Measurements from ENCODE around the gene SMAD5. TPM values are rescaled to one million over a fixed set of nuclear protein-coding genes. Genes with fewer than 3 reads are reported as not detected.

Gene SMAD5
- total RNA-seq, 1 donor, result 88.7 TPM

DNA sequence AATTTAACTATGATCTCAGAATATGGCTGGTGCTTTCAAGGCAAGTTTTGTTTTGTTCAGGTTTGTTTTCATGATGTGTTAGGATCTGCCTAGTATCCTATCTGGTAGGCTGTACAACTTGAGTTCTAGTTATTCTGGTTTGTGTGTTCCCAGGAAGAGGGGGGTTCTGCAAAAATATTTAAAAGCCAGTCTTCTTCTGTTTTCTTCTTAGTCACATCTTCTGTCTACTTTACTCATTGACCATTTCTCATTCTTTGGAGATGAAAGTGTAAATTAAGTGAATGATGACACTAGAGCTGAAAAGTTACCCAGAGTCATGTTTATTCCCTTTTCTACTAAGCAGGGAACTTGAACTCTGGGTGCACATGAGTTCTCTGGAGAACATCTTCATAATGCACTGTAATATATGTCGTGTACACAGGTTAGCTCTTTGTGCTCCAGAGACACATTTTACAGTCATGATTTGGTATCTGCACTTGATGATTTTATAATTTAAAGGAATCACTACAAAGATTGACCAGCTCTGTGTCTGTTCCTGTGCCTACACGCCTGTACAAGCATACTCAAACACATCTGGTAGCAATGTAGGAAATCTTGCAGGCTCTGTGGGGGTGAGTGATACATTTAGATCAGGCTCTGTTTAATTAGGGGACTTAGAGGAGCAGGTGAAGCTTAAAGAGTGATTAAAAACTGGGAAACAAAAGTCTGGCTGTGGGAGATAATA, 5.0 kb downstream of the SMAD5 start:
- TF ChIP-seq, protein P1, sequence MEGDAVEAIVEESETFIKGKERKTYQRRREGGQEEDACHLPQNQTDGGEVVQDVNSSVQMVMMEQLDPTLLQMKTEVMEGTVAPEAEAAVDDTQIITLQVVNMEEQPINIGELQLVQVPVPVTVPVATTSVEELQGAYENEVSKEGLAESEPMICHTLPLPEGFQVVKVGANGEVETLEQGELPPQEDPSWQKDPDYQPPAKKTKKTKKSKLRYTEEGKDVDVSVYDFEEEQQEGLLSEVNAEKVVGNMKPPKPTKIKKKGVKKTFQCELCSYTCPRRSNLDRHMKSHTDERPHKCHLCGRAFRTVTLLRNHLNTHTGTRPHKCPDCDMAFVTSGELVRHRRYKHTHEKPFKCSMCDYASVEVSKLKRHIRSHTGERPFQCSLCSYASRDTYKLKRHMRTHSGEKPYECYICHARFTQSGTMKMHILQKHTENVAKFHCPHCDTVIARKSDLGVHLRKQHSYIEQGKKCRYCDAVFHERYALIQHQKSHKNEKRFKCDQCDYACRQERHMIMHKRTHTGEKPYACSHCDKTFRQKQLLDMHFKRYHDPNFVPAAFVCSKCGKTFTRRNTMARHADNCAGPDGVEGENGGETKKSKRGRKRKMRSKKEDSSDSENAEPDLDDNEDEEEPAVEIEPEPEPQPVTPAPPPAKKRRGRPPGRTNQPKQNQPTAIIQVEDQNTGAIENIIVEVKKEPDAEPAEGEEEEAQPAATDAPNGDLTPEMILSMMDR (IDR thresholded peaks at IDR 0.05; ENCODE audit: insufficient read depth, low read length), result no peak
- H3K4me3 ChIP-seq (ENCODE audit: low read depth, low read length), result no peak overlapping the region
- DNase-seq (ENCODE audit: low read depth), result no peak

DNA sequence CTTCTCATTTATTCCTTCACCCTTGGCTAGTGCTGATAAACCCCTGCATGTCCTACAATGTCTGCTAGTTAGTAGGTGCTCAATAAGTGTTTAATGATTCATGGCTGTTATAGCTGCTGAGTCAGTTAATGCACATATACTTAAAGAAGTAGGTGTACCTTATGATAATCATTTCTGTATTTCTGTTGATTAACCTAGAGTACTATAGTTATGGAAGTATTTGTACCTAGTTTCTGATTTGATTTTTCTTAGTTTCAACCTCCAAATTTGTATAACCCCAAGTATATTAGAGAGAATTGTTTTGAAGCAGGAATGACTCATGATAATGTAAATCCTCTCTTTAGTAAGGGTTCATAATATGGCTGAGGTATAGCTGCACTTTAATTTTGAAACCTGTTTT, 8.9 kb downstream of the SMAD5 start:
- no peak for DNase-seq (ENCODE audit: low read depth)
- no peak overlapping the region for H3K4me3 ChIP-seq (ENCODE audit: low read depth, low read length)
- TF ChIP-seq, protein P1 (IDR thresholded peaks at IDR 0.05; ENCODE audit: insufficient read depth, low read length), result no peak

DNA sequence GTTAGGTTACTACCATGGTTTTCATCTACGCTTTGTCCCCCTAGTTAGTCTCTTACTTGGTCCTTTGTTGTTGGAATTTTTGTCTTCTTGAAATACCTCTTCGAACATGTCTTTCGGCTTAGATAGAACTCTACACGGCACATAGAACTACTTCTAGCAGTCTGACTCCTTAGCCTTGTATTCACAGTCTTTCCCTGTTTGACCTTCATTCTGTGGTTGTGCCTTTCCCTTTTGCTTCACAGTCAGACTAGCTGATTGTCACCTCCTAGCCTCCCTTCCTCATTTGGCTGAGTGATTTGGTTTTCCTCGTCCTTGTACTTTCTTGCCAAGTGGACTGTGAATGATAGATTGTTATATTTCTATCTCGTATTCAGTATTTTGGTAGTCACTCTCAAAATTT, 10.7 kb downstream of the SMAD5 start:
- H3K4me3 ChIP-seq (ENCODE audit: low read depth, low read length), result no peak overlapping the region
- TF ChIP-seq, protein P1 (IDR thresholded peaks at IDR 0.05; ENCODE audit: insufficient read depth, low read length), result no peak
- no peak for DNase-seq (ENCODE audit: low read depth)

DNA sequence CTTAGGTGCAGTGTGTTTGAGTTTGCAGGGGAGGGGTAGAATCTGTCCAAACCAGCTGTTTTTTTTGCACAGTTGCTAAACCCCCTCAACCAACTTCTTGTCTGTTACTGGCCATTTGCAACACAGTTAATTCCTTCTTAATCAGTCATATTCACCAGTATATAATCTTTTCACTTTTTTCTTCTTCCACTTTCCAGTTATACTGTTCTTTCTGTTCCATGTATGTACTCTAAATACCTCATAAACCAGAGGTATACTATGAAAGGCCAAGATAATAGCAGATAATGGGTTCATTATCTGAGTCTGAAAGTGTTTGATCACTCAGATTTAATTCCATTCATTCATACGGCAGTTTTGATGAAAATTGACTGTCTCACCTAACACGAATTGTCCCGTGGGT, 11.1 kb downstream of the SMAD5 start:
- H3K4me3 ChIP-seq (ENCODE audit: low read depth, low read length), result no peak overlapping the region
- no peak for DNase-seq (ENCODE audit: low read depth)
- TF ChIP-seq, protein P1 (IDR thresholded peaks at IDR 0.05; ENCODE audit: insufficient read depth, low read length), result no peak

DNA sequence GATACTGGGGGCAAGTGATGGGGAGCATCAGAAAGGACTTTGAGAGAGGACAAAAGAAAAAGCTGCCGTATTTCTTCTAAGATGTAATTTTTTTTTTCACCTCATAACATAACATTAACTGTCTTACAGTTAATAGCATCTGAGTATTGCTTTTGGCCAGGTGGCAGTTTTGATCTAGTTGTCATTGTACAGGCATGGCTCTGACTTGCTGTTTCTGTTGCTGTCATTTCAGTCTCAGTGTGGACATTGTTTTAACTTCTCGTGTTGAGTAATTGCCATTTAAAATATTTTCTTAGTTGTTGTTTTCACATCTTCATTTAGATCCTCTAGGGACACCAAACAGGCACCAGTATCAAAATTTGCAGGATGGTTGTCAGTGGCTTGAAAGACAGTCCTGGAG, 12.4 kb downstream of the SMAD5 start:
- TF ChIP-seq, protein P1 (IDR thresholded peaks at IDR 0.05; ENCODE audit: insufficient read depth, low read length), result no peak
- H3K4me3 ChIP-seq (ENCODE audit: low read depth, low read length), result no peak overlapping the region
- no peak for DNase-seq (ENCODE audit: low read depth)

DNA sequence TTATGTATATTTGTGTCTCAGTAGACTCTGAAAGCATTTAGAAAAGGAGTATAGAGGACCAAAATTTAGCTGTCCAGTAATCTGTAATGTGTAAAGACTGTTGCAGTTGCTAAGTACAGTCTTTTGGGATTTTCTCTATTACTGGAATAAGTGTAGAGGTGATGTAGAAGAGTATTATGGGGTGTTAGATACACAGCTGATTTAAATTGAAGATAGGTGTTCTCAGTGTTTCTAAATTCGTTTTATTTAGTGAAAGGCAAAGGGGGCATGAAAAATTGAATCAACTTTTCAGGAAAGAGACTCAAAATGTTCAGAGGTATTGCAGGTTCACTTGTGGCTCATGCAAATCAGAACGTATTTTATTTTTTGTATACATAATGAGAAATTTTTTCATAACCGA, 13.6 kb downstream of the SMAD5 start:
- TF ChIP-seq, protein P1 (IDR thresholded peaks at IDR 0.05; ENCODE audit: insufficient read depth, low read length), result no peak

DNA sequence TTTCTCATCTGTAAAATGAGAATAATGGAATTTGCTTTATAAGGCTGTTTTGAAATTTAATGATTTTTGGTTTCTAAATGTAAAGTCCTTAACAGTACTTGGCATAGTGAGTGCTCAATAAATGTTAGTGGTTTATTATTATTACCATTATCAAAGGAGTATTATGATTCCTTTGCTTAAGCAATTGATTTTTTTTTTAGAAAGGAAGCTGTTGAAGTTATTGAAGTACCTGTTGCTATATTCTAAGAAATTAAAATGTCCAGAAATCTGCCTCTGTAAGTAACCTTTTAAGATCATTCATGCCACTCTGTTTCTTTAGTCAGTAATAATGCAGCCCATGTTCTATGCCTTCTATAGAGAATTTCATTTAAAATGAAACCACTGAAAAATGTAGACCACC, 15.0 kb downstream of the SMAD5 start:
- no peak overlapping the region for H3K4me3 ChIP-seq (ENCODE audit: low read depth, low read length)
- TF ChIP-seq, protein P1 (IDR thresholded peaks at IDR 0.05; ENCODE audit: insufficient read depth, low read length), result no peak
- no peak for DNase-seq (ENCODE audit: low read depth)

More for the DNA sequence above, 13.6 kb downstream of the SMAD5 start:
- H3K4me3 ChIP-seq (ENCODE audit: low read depth, low read length), result no peak overlapping the region
- DNase-seq (ENCODE audit: low read depth), result no peak

All from fibroblast of the aortic adventitia (primary cell).